GM18951 (cell line): ENCODE data around the gene CX3CR1.

Source experiments
- POLR2A ChIP-seq: IDR thresholded peaks from 4 replicates; pipeline ENCODE4 v1.6.1; 2011; ENCODE audit warnings: mild to moderate bottlenecking; ENCODE audit not compliant: insufficient read length, insufficient read depth; ENCODE audit errors: extremely low read depth
- in situ Hi-C: fragments of 300-500 bp; cut with MboI; formaldehyde crosslinking; loops from one replicate; pipeline ENCODE4 v1.12.0; 2022; ENCODE audit warnings: low sequenced_read_pairs, mixed read lengths, inconsistent platforms; ENCODE audit not compliant: unreplicated experiment

Gene CX3CR1

GRCh38 chr3:39268549-39268900 lies 11.3 kb downstream of the CX3CR1 start:
- in situ Hi-C loops, result loop anchor here (10.0 kb wide), 1 partner anchor 74 kb away; the partner anchor contains the start of gene XIRP1
- no peak for TF ChIP-seq POLR2A

- no peak for TF ChIP-seq POLR2A
- in situ Hi-C loops, result loop anchor here (10.0 kb wide), 1 partner anchor 73 kb away; the partner anchor contains the start of gene XIRP1
Observed at GRCh38 chr3:39267631-39268548, 11.9 kb downstream of the CX3CR1 start.

GRCh38 chr3:39264053-39264452 lies 15.8 kb downstream of the CX3CR1 start:
- in situ Hi-C loops, result loop anchor here (10.0 kb wide), 1 partner anchor 69 kb away; the partner anchor contains the start of gene XIRP1
- TF ChIP-seq POLR2A, result no peak

GRCh38 chr3:39263576-39263975 lies 16.3 kb downstream of the CX3CR1 start:
- in situ Hi-C loops, result loop anchor here (10.0 kb wide), 1 partner anchor 69 kb away; the partner anchor contains the start of gene XIRP1
- no peak for TF ChIP-seq POLR2A

GRCh38 chr3:39262846-39263245 lies 17.0 kb downstream of the CX3CR1 start:
- in situ Hi-C loops, result loop anchor here (10.0 kb wide), 1 partner anchor 68 kb away; the partner anchor contains the start of gene XIRP1
- TF ChIP-seq POLR2A, result no peak

GRCh38 chr3:39261726-39262125 lies 18.1 kb downstream of the CX3CR1 start:
- no peak for TF ChIP-seq POLR2A
- in situ Hi-C loops, result loop anchor here (10.0 kb wide), 1 partner anchor 67 kb away; the partner anchor contains the start of gene XIRP1

- in situ Hi-C loops, result loop anchor here (10.0 kb wide), 1 partner anchor 66 kb away; the partner anchor contains the start of gene XIRP1
- TF ChIP-seq POLR2A, result no peak
Observed at GRCh38 chr3:39260957-39261356, 18.9 kb downstream of the CX3CR1 start.

- in situ Hi-C loops, result loop anchor here (10.0 kb wide), 1 partner anchor 66 kb away; the partner anchor contains the start of gene XIRP1
- TF ChIP-seq POLR2A, result no peak
Observed at GRCh38 chr3:39260318-39260717, 19.5 kb downstream of the CX3CR1 start.

- in situ Hi-C loops, result no loop called here
- no peak for TF ChIP-seq POLR2A
Observed at GRCh38 chr3:39255503-39256325, 24.1 kb downstream of the CX3CR1 start.

- in situ Hi-C loops, result no loop called here
- TF ChIP-seq POLR2A, result no peak
Observed at GRCh38 chr3:39254806-39255449, 24.9 kb downstream of the CX3CR1 start.

GRCh38 chr3:39251576-39251975 lies 28.3 kb downstream of the CX3CR1 start:
- in situ Hi-C loops, result no loop called here
- no peak for TF ChIP-seq POLR2A

GRCh38 chr3:39250116-39250747 lies 29.6 kb downstream of the CX3CR1 start:
- TF ChIP-seq POLR2A, result no peak
- in situ Hi-C loops, result no loop called here
